Fibroblast of the aortic adventitia (primary cell): ENCODE measurements around the gene C11orf58. TPM values are rescaled to one million over a fixed set of nuclear protein-coding genes. Genes with fewer than 3 reads are reported as not detected.

ENCODE experiments used
- DNase-seq: peaks from one replicate; pipeline ENCODE4 v3.0.0-alpha.2; 2010; ENCODE audit warnings: low read depth
- H3K4me3 ChIP-seq: 2 replicates; pipeline ENCODE4 v1.5.1; 2011; ENCODE audit warnings: low read depth, mild to moderate bottlenecking, control low read depth, low read length, moderate library complexity
- CTCF ChIP-seq: IDR thresholded peaks from 2 replicates; pipeline ENCODE4 v1.5.1; 2011; ENCODE audit warnings: mild to moderate bottlenecking, low read length, control low read depth, inconsistent platforms; ENCODE audit not compliant: insufficient read depth
- total RNA-seq: library from RNA; depleted of rRNA; stranded (reverse); fragments of >200 nt; gene quantifications from 2 replicates; pipeline ENCODE4 v1.2.3, GENCODE V29; 2012; ENCODE audit warnings: low replicate concordance

C11orf58 gene
- total RNA-seq, result 166 and 267 TPM in 2 replicates

DNA sequence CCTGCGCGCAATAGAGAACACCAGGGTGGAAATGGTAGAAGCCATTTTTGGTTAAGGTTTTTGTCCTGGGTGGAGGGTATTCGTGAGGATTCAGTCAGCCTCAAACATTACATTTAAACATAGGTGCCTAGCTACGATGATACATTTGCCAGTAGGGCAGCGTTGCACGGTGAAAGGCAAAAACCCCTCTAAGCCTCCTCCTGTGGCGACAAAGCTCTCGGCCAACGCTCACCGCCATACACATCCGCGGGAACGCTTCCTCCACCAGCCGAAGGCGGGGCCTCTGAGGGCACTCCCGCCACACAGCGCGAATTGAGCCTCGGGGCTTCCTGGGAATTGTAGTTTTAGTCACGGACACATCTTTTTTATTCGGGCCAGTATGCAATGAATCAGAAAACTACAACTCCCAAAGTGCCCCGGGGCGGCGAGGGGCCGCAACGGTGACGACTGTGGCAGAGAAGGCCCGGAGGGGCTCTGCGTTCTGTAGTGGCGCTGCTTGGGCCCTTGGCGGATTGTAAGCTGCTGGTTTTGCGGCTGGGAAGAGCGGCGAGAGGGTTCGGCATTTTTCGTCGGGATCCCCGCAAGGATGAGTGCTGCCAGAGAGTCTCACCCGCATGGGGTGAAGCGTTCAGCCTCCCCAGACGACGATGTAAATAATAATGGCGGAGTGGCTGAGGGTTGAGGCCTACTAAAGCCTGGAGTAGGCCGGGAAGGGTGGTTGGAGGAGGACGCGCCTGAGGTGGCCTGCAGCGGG is at the start of gene C11orf58:
TSS of gene C11orf58 (plus strand) at position 455 of the 754 bp plus-strand sequence. CDS start at position 587, 132 bp downstream.
- TF ChIP-seq CTCF, result peak; percentile 9
- DNase-seq, result peak; percentile 96
- H3K4me3 ChIP-seq, result peak within 1 kb of the TSS; percentile 92

GRCh38 chr11:16690086-16690485 is 48.4 kb upstream of the C11orf58 start:
- TF ChIP-seq CTCF, result no peak
- no peak overlapping the region for H3K4me3 ChIP-seq
- DNase-seq, result no peak

- no peak for DNase-seq
- no peak for TF ChIP-seq CTCF
- no peak overlapping the region for H3K4me3 ChIP-seq
Measured at GRCh38 chr11:16703795-16704194, 34.7 kb upstream of the C11orf58 start.

- no peak overlapping the region for H3K4me3 ChIP-seq
- no peak for TF ChIP-seq CTCF
- DNase-seq, result no peak
Measured at GRCh38 chr11:16713594-16713993, 24.9 kb upstream of the C11orf58 start.

DNA sequence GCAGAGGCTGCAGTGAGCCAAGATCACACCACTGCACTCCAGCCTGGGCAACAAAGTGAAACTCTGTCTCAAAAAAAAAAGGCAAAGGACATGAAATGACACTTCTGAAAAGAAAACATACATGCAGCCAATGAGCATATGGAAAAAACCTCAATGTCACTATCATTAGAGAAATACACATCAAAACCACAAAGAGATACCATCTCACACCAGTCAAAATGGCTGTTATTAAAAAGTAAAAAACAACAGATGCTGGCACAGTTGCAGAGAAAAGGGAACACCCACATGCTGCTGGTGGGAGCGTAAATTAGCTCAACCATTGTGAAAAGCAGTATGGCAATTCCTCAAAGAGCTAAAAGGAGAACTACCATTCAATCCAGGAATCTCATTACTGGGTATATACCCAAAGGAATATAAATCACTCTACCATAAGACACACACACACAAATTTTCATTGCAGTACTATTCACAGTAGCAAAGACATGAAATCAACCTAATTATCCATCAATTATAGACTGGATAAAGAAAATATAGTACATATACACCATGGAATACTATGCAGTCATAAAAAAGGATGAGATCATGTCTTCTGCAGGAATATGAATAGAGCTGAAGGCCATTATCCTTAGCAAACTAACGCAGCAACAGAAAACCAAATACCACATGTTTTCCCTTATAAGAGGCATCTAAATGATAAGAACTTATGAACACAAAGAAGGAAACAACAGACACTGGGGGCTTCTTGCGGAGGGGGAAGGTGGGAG is 15.7 kb upstream of the C11orf58 start:
- DNase-seq, result no peak
- no peak overlapping the region for H3K4me3 ChIP-seq
- TF ChIP-seq CTCF, result no peak

DNA sequence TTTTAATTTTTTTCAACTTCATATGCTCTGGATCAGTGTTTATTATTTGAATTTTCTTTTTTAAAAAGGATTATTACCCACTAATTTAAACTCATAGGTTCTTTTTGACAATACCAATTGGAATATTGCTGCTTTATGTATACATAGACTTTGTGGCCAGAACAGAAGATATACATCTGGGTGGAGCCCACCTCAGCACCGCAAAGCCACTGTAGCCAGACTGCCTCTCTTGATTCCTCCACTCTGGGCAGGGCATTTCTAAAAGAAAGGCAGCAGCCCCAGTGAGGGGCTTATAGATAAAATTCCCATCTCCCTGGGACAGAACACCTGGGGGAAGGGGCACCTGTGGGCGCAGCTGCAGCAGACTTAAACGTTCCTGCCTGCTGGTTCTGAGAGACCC is 10.6 kb upstream of the C11orf58 start:
- DNase-seq, result no peak
- no peak overlapping the region for H3K4me3 ChIP-seq
- TF ChIP-seq CTCF, result no peak
